ENCODE measurements around the gene KCNB1. TPM values are rescaled to one million over a fixed set of nuclear protein-coding genes. Genes with fewer than 3 reads are reported as not detected.

KCNB1 gene
- total RNA-seq, 1 donor: under 0.01 TPM

- no peak overlapping the region for H3K4me3 ChIP-seq (ENCODE audit: low read length)
- no peaks in the 10 kb centered on the region for H3K9me3 ChIP-seq (ENCODE audit: low read depth, low read length)
- no peaks in the 10 kb centered on the region for H3K4me1 ChIP-seq (ENCODE audit: insufficient read depth, low read length)
- H3K27me3 ChIP-seq (ENCODE audit: insufficient read depth, low read length): no peaks in the 10 kb centered on the region
Observed at GRCh38 chr20:49368596-49368995, 113.9 kb downstream of the KCNB1 start.

GRCh38 chr20:49367113-49367512 lies 115.4 kb downstream of the KCNB1 start:
- Histone ChIP-seq H3K4me3 (ENCODE audit: low read length) (no peak overlapping the region), H3K27me3 (ENCODE audit: insufficient read depth, low read length) (no peaks in the 10 kb centered on the region), H3K4me1 (ENCODE audit: insufficient read depth, low read length) (no peaks in the 10 kb centered on the region), H3K9me3 (ENCODE audit: low read depth, low read length) (no peaks in the 10 kb centered on the region)

GRCh38 chr20:49366687-49367086 lies 115.8 kb downstream of the KCNB1 start:
- no peaks in the 10 kb centered on the region for H3K27me3 ChIP-seq (ENCODE audit: insufficient read depth, low read length)
- no peak overlapping the region for H3K4me3 ChIP-seq (ENCODE audit: low read length)
- H3K9me3 ChIP-seq (ENCODE audit: low read depth, low read length): no peaks in the 10 kb centered on the region
- H3K4me1 ChIP-seq (ENCODE audit: insufficient read depth, low read length): no peaks in the 10 kb centered on the region

GRCh38 chr20:49361862-49362660 lies 120.4 kb downstream of the KCNB1 start:
- Histone ChIP-seq H3K4me3 (ENCODE audit: low read length) (no peak overlapping the region), H3K9me3 (ENCODE audit: low read depth, low read length) (no peaks in the 10 kb centered on the region), H3K27me3 (ENCODE audit: insufficient read depth, low read length) (no peaks in the 10 kb centered on the region), H3K4me1 (ENCODE audit: insufficient read depth, low read length) (no peaks in the 10 kb centered on the region)

- no peaks in the 10 kb centered on the region for H3K4me1 ChIP-seq (ENCODE audit: insufficient read depth, low read length)
- no peaks in the 10 kb centered on the region for H3K27me3 ChIP-seq (ENCODE audit: insufficient read depth, low read length)
- no peaks in the 10 kb centered on the region for H3K9me3 ChIP-seq (ENCODE audit: low read depth, low read length)
- no peak overlapping the region for H3K4me3 ChIP-seq (ENCODE audit: low read length)
Observed at GRCh38 chr20:49360242-49360968, 122.1 kb downstream of the KCNB1 start.

GRCh38 chr20:49356676-49357075 lies 125.8 kb downstream of the KCNB1 start:
- no peaks in the 10 kb centered on the region for H3K4me1 ChIP-seq (ENCODE audit: insufficient read depth, low read length)
- no peak overlapping the region for H3K4me3 ChIP-seq (ENCODE audit: low read length)
- H3K9me3 ChIP-seq (ENCODE audit: low read depth, low read length): no peaks in the 10 kb centered on the region
- no peaks in the 10 kb centered on the region for H3K27me3 ChIP-seq (ENCODE audit: insufficient read depth, low read length)

GRCh38 chr20:49354673-49355072 lies 127.8 kb downstream of the KCNB1 start:
- Histone ChIP-seq H3K4me1 (ENCODE audit: insufficient read depth, low read length) (no peaks in the 10 kb centered on the region), H3K4me3 (ENCODE audit: low read length) (no peak overlapping the region)

GRCh38 chr20:49353348-49353747 lies 129.1 kb downstream of the KCNB1 start:
- Histone ChIP-seq H3K4me3 (ENCODE audit: low read length) (no peak overlapping the region), H3K27me3 (ENCODE audit: insufficient read depth, low read length) (no peaks in the 10 kb centered on the region), H3K9me3 (ENCODE audit: low read depth, low read length) (no peaks in the 10 kb centered on the region), H3K4me1 (ENCODE audit: insufficient read depth, low read length) (no peaks in the 10 kb centered on the region)

More at GRCh38 chr20:49354673-49355072, 127.8 kb downstream of the KCNB1 start:
- Histone ChIP-seq H3K27me3 (ENCODE audit: insufficient read depth, low read length) (no peaks in the 10 kb centered on the region), H3K9me3 (ENCODE audit: low read depth, low read length) (no peaks in the 10 kb centered on the region)

- Histone ChIP-seq H3K27me3 (ENCODE audit: insufficient read depth, low read length) (no peaks in the 10 kb centered on the region), H3K4me1 (ENCODE audit: insufficient read depth, low read length) (no peaks in the 10 kb centered on the region), H3K9me3 (ENCODE audit: low read depth, low read length) (no peaks in the 10 kb centered on the region), H3K4me3 (ENCODE audit: low read length) (no peak overlapping the region)
Observed at GRCh38 chr20:49352751-49353150, 129.7 kb downstream of the KCNB1 start.

- Histone ChIP-seq H3K27me3 (ENCODE audit: insufficient read depth, low read length) (no peaks in the 10 kb centered on the region), H3K4me1 (ENCODE audit: insufficient read depth, low read length) (no peaks in the 10 kb centered on the region), H3K4me3 (ENCODE audit: low read length) (no peak overlapping the region), H3K9me3 (ENCODE audit: low read depth, low read length) (no peaks in the 10 kb centered on the region)
Observed at GRCh38 chr20:49351775-49352174, 130.7 kb downstream of the KCNB1 start.

- no peaks in the 10 kb centered on the region for H3K9me3 ChIP-seq (ENCODE audit: low read depth, low read length)
- no peaks in the 10 kb centered on the region for H3K4me1 ChIP-seq (ENCODE audit: insufficient read depth, low read length)
- H3K4me3 ChIP-seq (ENCODE audit: low read length): no peak overlapping the region
- no peaks in the 10 kb centered on the region for H3K27me3 ChIP-seq (ENCODE audit: insufficient read depth, low read length)
Observed at GRCh38 chr20:49349694-49350252, 132.7 kb downstream of the KCNB1 start.

- Histone ChIP-seq H3K4me1 (ENCODE audit: insufficient read depth, low read length) (no peaks in the 10 kb centered on the region), H3K27me3 (ENCODE audit: insufficient read depth, low read length) (no peaks in the 10 kb centered on the region), H3K9me3 (ENCODE audit: low read depth, low read length) (no peaks in the 10 kb centered on the region), H3K4me3 (ENCODE audit: low read length) (no peak overlapping the region)
Observed at GRCh38 chr20:49349078-49349477, 133.4 kb downstream of the KCNB1 start.

GRCh38 chr20:49348563-49348962 lies 133.9 kb downstream of the KCNB1 start:
- H3K9me3 ChIP-seq (ENCODE audit: low read depth, low read length): no peaks in the 10 kb centered on the region
- no peaks in the 10 kb centered on the region for H3K4me1 ChIP-seq (ENCODE audit: insufficient read depth, low read length)
- H3K4me3 ChIP-seq (ENCODE audit: low read length): no peak overlapping the region
- H3K27me3 ChIP-seq (ENCODE audit: insufficient read depth, low read length): no peaks in the 10 kb centered on the region

GRCh38 chr20:49347156-49347555 lies 135.3 kb downstream of the KCNB1 start:
- Histone ChIP-seq H3K9me3 (ENCODE audit: low read depth, low read length) (no peaks in the 10 kb centered on the region), H3K27me3 (ENCODE audit: insufficient read depth, low read length) (no peaks in the 10 kb centered on the region), H3K4me3 (ENCODE audit: low read length) (no peak overlapping the region), H3K4me1 (ENCODE audit: insufficient read depth, low read length) (no peaks in the 10 kb centered on the region)

GRCh38 chr20:49346682-49347081 lies 135.8 kb downstream of the KCNB1 start:
- Histone ChIP-seq H3K9me3 (ENCODE audit: low read depth, low read length) (no peaks in the 10 kb centered on the region), H3K4me3 (ENCODE audit: low read length) (no peak overlapping the region), H3K27me3 (ENCODE audit: insufficient read depth, low read length) (no peaks in the 10 kb centered on the region), H3K4me1 (ENCODE audit: insufficient read depth, low read length) (no peaks in the 10 kb centered on the region)

Measured in mononuclear cell (primary cell).